IMR-90 (cell line): Measurements from ENCODE around the gene NCSTN. TPM values are rescaled to one million over a fixed set of nuclear protein-coding genes. Genes with fewer than 3 reads are reported as not detected.
A peak's percentile ranks its signal among the peaks of the same experiment; 100 is the strongest.

Source experiments
- ATAC-seq: fragments of 200-7000 bp; cut with Tn5 transposase; 2 replicates; pipeline ENCODE4 v1.9.1; 2020; ENCODE audit warnings: low read depth, mild to moderate bottlenecking, moderate library complexity
- BruUV-seq: library from RNA; stranded (reverse); fragments of 400-500 nt; replicated peaks from 2 replicates; lab custom pipeline; 2021; lab: Mats Ljungman, UMichigan
- CTCF ChIA-PET: fragments of 300-600 bp; formaldehyde crosslinking; extraction: SDS; loops from one replicate; lab custom pipeline; 2021; ENCODE audit warnings: antibody characterized with exemption; lab: Yijun Ruan, JAX
- POLR2A ChIA-PET: fragments of 300-600 bp; sonication (Branson Sonifier 250); formaldehyde crosslinking; loops from one replicate; lab custom pipeline; 2022; ENCODE audit warnings: antibody characterized with exemption; ENCODE audit not compliant: unreplicated experiment; lab: Charles Lee
- DNase-seq: peaks from one replicate; pipeline ENCODE4 v3.0.0; 2013
- H2AFZ ChIP-seq: replicated peaks from 2 replicates; pipeline ENCODE3; 2013; ENCODE audit warnings: low read length, mild to moderate bottlenecking; ENCODE audit not compliant: poor library complexity
- H2AK5ac ChIP-seq: 2 replicates; pipeline ENCODE4 v1.6.1; 2013; ENCODE audit warnings: low read depth, low read length, inconsistent platforms
- H2AK9ac ChIP-seq: replicated peaks from 2 replicates; pipeline ENCODE3; 2013; ENCODE audit warnings: mild to moderate bottlenecking, low read depth, low read length, moderate library complexity; ENCODE audit not compliant: poor library complexity
- H2BK120ac ChIP-seq: 2 replicates; pipeline ENCODE4 v1.6.1; 2013; ENCODE audit warnings: low read depth, low read length, inconsistent platforms
- H2BK15ac ChIP-seq: 3 replicates; pipeline ENCODE4 v1.6.1; 2013; ENCODE audit warnings: low read depth, low read length, inconsistent platforms
- H2BK20ac ChIP-seq: 2 replicates; pipeline ENCODE4 v1.6.1; 2013; ENCODE audit warnings: low read depth, mild to moderate bottlenecking, inconsistent platforms, low read length, moderate library complexity
- H2BK5ac ChIP-seq: 2 replicates; pipeline ENCODE4 v1.6.1; 2013; ENCODE audit warnings: mild to moderate bottlenecking, low read depth, low read length, inconsistent platforms; ENCODE audit not compliant: poor library complexity, severe bottlenecking
- H3K14ac ChIP-seq: replicated peaks from 2 replicates; pipeline ENCODE4 v1.6.1; 2013; ENCODE audit warnings: low read depth, low read length, inconsistent platforms
- H3K18ac ChIP-seq: 2 replicates; pipeline ENCODE4 v1.6.1; 2013; ENCODE audit warnings: low read depth, low read length, control low read depth
- H3K23ac ChIP-seq: 2 replicates; pipeline ENCODE4 v1.6.1; 2013; ENCODE audit warnings: low read depth, low read length, inconsistent platforms
- H3K27ac ChIP-seq: 2 replicates; pipeline ENCODE4 v1.5.1; 2013; ENCODE audit warnings: mild to moderate bottlenecking, control low read depth, low read length; ENCODE audit not compliant: insufficient read depth
- H3K27me3 ChIP-seq: 2 replicates; pipeline ENCODE4 v1.6.1; 2013; ENCODE audit warnings: low read length; ENCODE audit not compliant: control insufficient read depth, insufficient read depth
- H3K36me3 ChIP-seq: 2 replicates; pipeline ENCODE4 v1.6.1; 2013; ENCODE audit warnings: low read length, mixed read lengths; ENCODE audit not compliant: control insufficient read depth, insufficient read depth
- H3K4ac ChIP-seq: 2 replicates; pipeline ENCODE4 v1.6.1; 2013; ENCODE audit warnings: low read depth, low read length, inconsistent platforms
- H3K4me1 ChIP-seq: 2 replicates; pipeline ENCODE4 v1.6.1; 2013; ENCODE audit warnings: low read length, mixed read lengths; ENCODE audit not compliant: control insufficient read depth, insufficient read depth
- H3K4me2 ChIP-seq: 2 replicates; pipeline ENCODE4 v1.6.1; 2013; ENCODE audit warnings: low read depth, mild to moderate bottlenecking, control low read depth, low read length, moderate library complexity
- H3K4me3 ChIP-seq: 2 replicates; pipeline ENCODE4 v1.5.1; 2013; ENCODE audit warnings: low read depth, mild to moderate bottlenecking, control low read depth, low read length, moderate library complexity; ENCODE audit not compliant: insufficient read depth
- H3K56ac ChIP-seq: 2 replicates; pipeline ENCODE4 v1.6.1; 2013; ENCODE audit warnings: low read length, inconsistent platforms; ENCODE audit not compliant: insufficient read depth; ENCODE audit errors: extremely low read depth
- H3K79me1 ChIP-seq, 2 experiments: 2 replicates each; pipeline ENCODE4 v1.6.1; 2013; ENCODE audit warnings: low read length in 2 of 2, inconsistent platforms in 1 of 2, low read depth in 1 of 2
- H3K9ac ChIP-seq: 2 replicates; pipeline ENCODE4 v1.6.1; 2013; ENCODE audit warnings: low read depth, low read length, control low read depth
- H3K9me1 ChIP-seq: 2 replicates; pipeline ENCODE4 v1.6.1; 2013; ENCODE audit warnings: low read length, inconsistent platforms; ENCODE audit not compliant: insufficient read depth
- H3K9me3 ChIP-seq: 2 replicates; pipeline ENCODE4 v1.6.1; 2013; ENCODE audit warnings: low read length; ENCODE audit not compliant: control insufficient read depth, insufficient read depth
- H4K20me1 ChIP-seq: 2 replicates; pipeline ENCODE4 v1.6.1; 2013; ENCODE audit warnings: low read length, inconsistent platforms; ENCODE audit not compliant: insufficient read depth
- H4K5ac ChIP-seq: 2 replicates; pipeline ENCODE4 v1.6.1; 2013; ENCODE audit warnings: mild to moderate bottlenecking, low read depth, low read length, control low read depth
- H4K8ac ChIP-seq, 2 experiments: 2 replicates each; pipeline ENCODE4 v1.6.1; 2013; ENCODE audit warnings: low read depth in 2 of 2, low read length in 2 of 2, control low read depth in 1 of 2, inconsistent platforms in 1 of 2
- H4K91ac ChIP-seq: 2 replicates; pipeline ENCODE4 v1.6.1; 2013; ENCODE audit warnings: low read depth, low read length, inconsistent platforms; ENCODE audit not compliant: insufficient read depth
- CEBPB ChIP-seq: IDR thresholded peaks from 2 replicates; pipeline ENCODE4 v1.6.1; 2012; ENCODE audit warnings: low read depth, low read length, improper control_type of control experiment
- CHD1 ChIP-seq: IDR thresholded peaks from 2 replicates; pipeline ENCODE4 v1.6.1; 2012; ENCODE audit warnings: low read depth, low read length, improper control_type of control experiment
- MAFK ChIP-seq: IDR thresholded peaks from 2 replicates; pipeline ENCODE4 v1.6.1; 2012; ENCODE audit warnings: low read depth, low read length, improper control_type of control experiment
- RCOR1 ChIP-seq: IDR thresholded peaks from 2 replicates; pipeline ENCODE4 v1.6.1; 2012; ENCODE audit warnings: mild to moderate bottlenecking, low read length, improper control_type of control experiment; ENCODE audit not compliant: insufficient replicate concordance
- RFX5 ChIP-seq: IDR thresholded peaks from 2 replicates; pipeline ENCODE4 v1.8.0; 2012; ENCODE audit warnings: low read depth, mild to moderate bottlenecking, low read length, moderate library complexity
- WGBS, 2 experiments: methylation state at CpG; one replicate each; pipeline versions ENCODE4 v1.1.5 to v1.1.7; 2013; ENCODE audit warnings: missing lambda C conversion rate in 2 of 2; ENCODE audit not compliant: insufficient read length in 1 of 2; ENCODE audit errors: extremely low coverage in 2 of 2; 5-methylcytosine and 5-hydroxymethylcytosine counted together
- dilution Hi-C: fragments of 300-500 bp; cut with HindIII; formaldehyde crosslinking; loops from one replicate; pipeline ENCODE4 v1.14.3; 2018; ENCODE audit warnings: low sequenced_read_pairs; ENCODE audit not compliant: unreplicated experiment
- in situ Hi-C: fragments of 300-500 bp; cut with MboI; formaldehyde crosslinking; loops from 3 replicates; pipeline ENCODE4 v1.14.3; 2019; ENCODE audit warnings: low sequenced_read_pairs, inconsistent platforms, mixed read lengths
- intact Hi-C: fragments of 100-400 bp; cut with micrococcal nuclease; formaldehyde crosslinking; loops from 2 replicates; pipeline ENCODE4 v1.10.0; 2022
- polyA plus RNA-seq, 3 experiments: library from polyadenylated mRNA; depleted of rRNA; stranded (reverse); fragments of >200 nt; gene quantifications; 2 replicates each; pipeline ENCODE4 v1.2.3, GENCODE V29; 2012; ENCODE audit warnings: low replicate concordance in 1 of 3
- total RNA-seq: library from RNA; depleted of rRNA; stranded (reverse); fragments of >200 nt; gene quantifications from 2 replicates; pipeline ENCODE4 v1.2.3, GENCODE V29; 2012

The NCSTN gene
- total and polyA plus RNA-seq, 2 of the 4 experiments (the other 2 are of a cell fraction): 60.2 to 182 TPM

GRCh38 chr1:160358073-160358472, 14.9 kb downstream of the NCSTN start:
- Histone ChIP-seq H3K18ac (no peak overlapping the region), H2AK9ac (no peak overlapping the region), H3K9ac (no peak overlapping the region), H2AFZ (no peak overlapping the region), H3K27me3 (no peaks in the 10 kb centered on the region), H3K79me1 (no peaks in the 10 kb centered on the region), H3K27ac (no peak overlapping the region), H2BK5ac (no peak overlapping the region), H4K8ac (no peak overlapping the region), H2AK5ac (no peak overlapping the region), H4K20me1 (no peaks in the 10 kb centered on the region; the same call in 1 of the 2 replicates), H3K9me3 (no peaks in the 10 kb centered on the region), H2BK20ac (no peak overlapping the region), H3K4ac (no peak overlapping the region), H3K4me3 (no peak overlapping the region), H3K23ac (no peak overlapping the region), H3K14ac (no peak overlapping the region), H2BK15ac (no peak overlapping the region), H3K36me3 (peaks cover 51% of the 10 kb centered on the region), H3K4me2 (no peak overlapping the region), H3K56ac (no peak overlapping the region), H2BK120ac (no peak overlapping the region), H3K4me1 (peaks cover 2% of the 10 kb centered on the region; the same call in 1 of the 2 replicates), H4K91ac (no peak overlapping the region), H3K9me1 (no peaks in the 10 kb centered on the region; the same call in 1 of the 2 replicates), H4K5ac (no peak overlapping the region)
- intact Hi-C loops: no loop called here
- WGBS, 2 experiments: 42% methylated on average over 2 of the region's 4 CpGs; no CpG with 5 or more reads in 1 of the 2 experiments
- ChIA-PET POLR2A (no interaction called here), CTCF (interaction anchor here (1.3 kb wide), 1 partner anchor 19 kb away, joined by 5 read pairs; no protein-coding TSS in a partner anchor)
- BruUV-seq: no TSS peak
- ATAC-seq (no peak), DNase-seq (no peak)
- dilution Hi-C loops: no loop called here
- in situ Hi-C loops: loop anchor here (10.0 kb wide), 1 partner anchor 263 kb away; the partner anchor contains the start of gene IGSF8
- TF ChIP-seq RCOR1 (no peak), MAFK (0 out of 2 replicates have a peak, but pooled peaks have one; percentile 29), CHD1 (no peak), CEBPB (no peak), RFX5 (no peak)
